HEK293 (cell line): ENCODE results near the gene SYPL2.

ENCODE experiments used
- CTCF ChIA-PET: fragments of 350-600 bp; formaldehyde crosslinking; extraction: SDS; loops from one replicate; lab custom pipeline; 2021; ENCODE audit warnings: antibody characterized with exemption; lab: Yijun Ruan, JAX
- POLR2A ChIA-PET: fragments of 300-600 bp; formaldehyde crosslinking; extraction: SDS; loops from one replicate; lab custom pipeline; 2020; ENCODE audit warnings: antibody characterized with exemption, inconsistent platforms; lab: Yijun Ruan, JAX
- H3K27ac ChIP-seq: fragments of 200-500 bp; sonication (Bioruptor generic); 2 replicates; pipeline ENCODE4 v1.5.1; 2014; ENCODE audit warnings: low read depth, low read length, control low read depth, inconsistent platforms; ENCODE audit errors: extremely low read depth
- H3K36me3 ChIP-seq, 2 experiments: fragments of 200-500 bp in 1 of 2; sonication (Bioruptor generic) in 1 of 2; 1 replicate in 1 of 2; 2 replicates in 1 of 2; pipeline ENCODE4 v1.5.1; 2014 to 2017; ENCODE audit warnings: inconsistent platforms in 2 of 2, low read length in 2 of 2; ENCODE audit not compliant: control insufficient read depth in 2 of 2, insufficient read depth in 1 of 2
- H3K4me1 ChIP-seq: fragments of 200-500 bp; sonication (Bioruptor generic); 2 replicates; pipeline ENCODE4 v1.5.1; 2014; ENCODE audit warnings: mild to moderate bottlenecking, low read length, inconsistent platforms; ENCODE audit not compliant: control insufficient read depth, insufficient read depth
- H3K4me3 ChIP-seq: 2 replicates; pipeline ENCODE4 v1.5.1; 2011; ENCODE audit warnings: low read depth, mild to moderate bottlenecking, control low read depth, low read length, moderate library complexity
- H3K9me3 ChIP-seq: fragments of 200-500 bp; sonication (Bioruptor generic); 2 replicates; pipeline ENCODE4 v1.5.1; 2014; ENCODE audit warnings: low read depth, low read length, inconsistent platforms; ENCODE audit not compliant: control insufficient read depth, insufficient read depth
- AEBP2 ChIP-seq: fragments of 450-650 bp; formaldehyde crosslinking; IDR thresholded peaks from 2 replicates; pipeline ENCODE4 v1.5.1; 2016; ENCODE audit warnings: missing biosample characterization, missing genetic modification characterization, borderline replicate concordance
- FEZF1 ChIP-seq: fragments of 450-650 bp; formaldehyde crosslinking; IDR thresholded peaks from 2 replicates; pipeline ENCODE4 v1.5.1; 2016; ENCODE audit warnings: missing biosample characterization, missing genetic modification characterization
- GLIS2 ChIP-seq: fragments of 450-650 bp; formaldehyde crosslinking; IDR thresholded peaks from 2 replicates; pipeline ENCODE4 v1.5.1; 2016; ENCODE audit warnings: missing biosample characterization, missing genetic modification characterization
- HOXC10 ChIP-seq: sonication (generic); formaldehyde crosslinking; IDR thresholded peaks from 2 replicates; pipeline ENCODE4 v1.8.1; 2023; ENCODE audit warnings: mild to moderate bottlenecking, missing genetic modification reagents
- PRDM1 ChIP-seq: fragments of 450-650 bp; formaldehyde crosslinking; IDR thresholded peaks from 2 replicates; pipeline ENCODE4; 2016; ENCODE audit warnings: missing biosample characterization, missing genetic modification characterization
- REPIN1 ChIP-seq: fragments of 450-650 bp; formaldehyde crosslinking; IDR thresholded peaks from 2 replicates; pipeline ENCODE4 v1.5.1; 2017; ENCODE audit warnings: missing biosample characterization, missing genetic modification characterization, low read depth
- SALL2 ChIP-seq: fragments of 450-650 bp; formaldehyde crosslinking; IDR thresholded peaks from 2 replicates; pipeline ENCODE4 v1.5.0; 2017; ENCODE audit warnings: missing biosample characterization, mild to moderate bottlenecking, missing genetic modification characterization, borderline replicate concordance
- SCRT2 ChIP-seq: fragments of 450-650 bp; formaldehyde crosslinking; IDR thresholded peaks from 2 replicates; pipeline ENCODE4 v1.5.1; 2016; ENCODE audit warnings: missing biosample characterization, missing genetic modification characterization
- ZBTB7A ChIP-seq: fragments of 450-650 bp; formaldehyde crosslinking; IDR thresholded peaks from 2 replicates; pipeline ENCODE4 v1.5.1; 2016; ENCODE audit warnings: low read depth, missing biosample characterization, missing genetic modification characterization
- ZEB2 ChIP-seq: fragments of 450-650 bp; formaldehyde crosslinking; IDR thresholded peaks from 2 replicates; pipeline ENCODE4 v1.5.1; 2016; ENCODE audit warnings: missing biosample characterization, missing genetic modification characterization
- ZFHX2 ChIP-seq: fragments of 450-650 bp; formaldehyde crosslinking; conservative IDR thresholded peaks from 2 replicates; pipeline ENCODE4 v1.5.1; 2016; ENCODE audit warnings: missing biosample characterization, missing genetic modification characterization
- ZNF10 ChIP-seq: fragments of 450-650 bp; formaldehyde crosslinking; IDR thresholded peaks from 2 replicates; pipeline ENCODE4 v1.5.1; 2017; ENCODE audit warnings: missing biosample characterization, missing genetic modification characterization
- ZNF114 ChIP-seq: fragments of 450-650 bp; formaldehyde crosslinking; IDR thresholded peaks from 2 replicates; pipeline ENCODE4 v1.5.0; 2017; ENCODE audit warnings: missing biosample characterization, missing genetic modification characterization
- ZNF138 ChIP-seq: fragments of 450-650 bp; formaldehyde crosslinking; IDR thresholded peaks from 2 replicates; pipeline ENCODE4 v1.5.1; 2016; ENCODE audit warnings: missing biosample characterization, missing genetic modification characterization, borderline replicate concordance
- ZNF148 ChIP-seq: fragments of 450-650 bp; formaldehyde crosslinking; IDR thresholded peaks from 2 replicates; pipeline ENCODE4 v1.5.0; 2017; ENCODE audit warnings: missing biosample characterization, missing genetic modification characterization, borderline replicate concordance
- ZNF155 ChIP-seq: fragments of 450-650 bp; formaldehyde crosslinking; IDR thresholded peaks from 2 replicates; pipeline ENCODE4 v1.5.1; 2016; ENCODE audit warnings: missing biosample characterization, missing genetic modification characterization
- ZNF2 ChIP-seq: fragments of 450-650 bp; formaldehyde crosslinking; IDR thresholded peaks from 2 replicates; pipeline ENCODE4 v1.5.1; 2016; ENCODE audit warnings: missing biosample characterization, missing genetic modification characterization
- ZNF223 ChIP-seq: fragments of 450-650 bp; formaldehyde crosslinking; IDR thresholded peaks from 2 replicates; pipeline ENCODE4 v1.5.1; 2016; ENCODE audit warnings: missing biosample characterization, missing genetic modification characterization
- ZNF558 ChIP-seq: fragments of 450-650 bp; formaldehyde crosslinking; IDR thresholded peaks from 2 replicates; pipeline ENCODE4 v1.5.1; 2016; ENCODE audit warnings: missing biosample characterization, missing genetic modification characterization
- ZNF670 ChIP-seq: fragments of 450-650 bp; formaldehyde crosslinking; IDR thresholded peaks from 2 replicates; pipeline ENCODE4 v1.5.1; 2016; ENCODE audit warnings: missing biosample characterization, missing genetic modification characterization, low read depth
- ZNF704 ChIP-seq: fragments of 450-650 bp; formaldehyde crosslinking; IDR thresholded peaks from 2 replicates; pipeline ENCODE4 v1.5.1; 2016; ENCODE audit warnings: missing biosample characterization, missing genetic modification characterization
- TF ChIP-seq, protein P1 (sequence below): fragments of 450-650 bp; formaldehyde crosslinking; IDR thresholded peaks from 2 replicates; pipeline ENCODE4 v1.5.1; 2016; ENCODE audit warnings: missing biosample characterization, missing genetic modification characterization
- TF ChIP-seq, protein P2 (sequence below): fragments of 450-650 bp; formaldehyde crosslinking; IDR thresholded peaks from 2 replicates; pipeline ENCODE4 v1.5.1; 2016; ENCODE audit warnings: missing biosample characterization, missing genetic modification characterization
- TF ChIP-seq, protein P3 (sequence below): fragments of 450-650 bp; formaldehyde crosslinking; optimal IDR thresholded peaks from 2 replicates; pipeline ENCODE3; 2016; ENCODE audit warnings: missing biosample characterization, mild to moderate bottlenecking, missing genetic modification characterization

SYPL2 gene

GRCh38 chr1:109488201-109488600, 21.9 kb downstream of the SYPL2 start:
- no peak overlapping the region for H3K4me3 ChIP-seq
- peaks cover 0 to 61% of the 10 kb centered on the region in 2 experiments; a peak in 1 of 3 replicates for H3K36me3 ChIP-seq
- TF ChIP-seq ZNF148 (tag by site-specific recombination) = no peak
- 0 out of 2 replicates have a peak, but pooled peaks have one; percentile 13 for TF ChIP-seq SCRT2 (tag by site-specific recombination)
- peak; percentile 23; the same call in 1 of the 2 replicates for TF ChIP-seq FEZF1 (tag by site-specific recombination)
- no peak for TF ChIP-seq ZBTB7A (tag by site-specific recombination)
- no peak for TF ChIP-seq ZNF10 (tag by site-specific recombination)
- TF ChIP-seq, protein P1, sequence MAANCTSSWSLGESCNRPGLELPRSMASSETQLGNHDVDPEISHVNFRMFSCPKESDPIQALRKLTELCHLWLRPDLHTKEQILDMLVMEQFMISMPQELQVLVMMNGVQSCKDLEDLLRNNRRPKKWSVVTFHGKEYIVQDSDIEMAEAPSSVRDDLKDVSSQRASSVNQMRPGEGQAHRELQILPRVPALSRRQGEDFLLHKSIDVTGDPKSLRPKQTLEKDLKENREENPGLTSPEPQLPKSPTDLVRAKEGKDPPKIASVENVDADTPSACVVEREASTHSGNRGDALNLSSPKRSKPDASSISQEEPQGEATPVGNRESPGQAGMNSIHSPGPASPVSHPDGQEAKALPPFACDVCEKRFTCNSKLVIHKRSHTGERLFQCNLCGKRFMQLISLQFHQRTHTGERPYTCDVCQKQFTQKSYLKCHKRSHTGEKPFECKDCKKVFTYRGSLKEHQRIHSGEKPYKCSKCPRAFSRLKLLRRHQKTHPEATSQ (tag by site-specific recombination) = no peak
- no peaks in the 10 kb centered on the region for H3K4me1 ChIP-seq
- no peak overlapping the region for H3K27ac ChIP-seq
- CTCF ChIA-PET = interaction anchor here (0.6 to 36.3 kb wide), 5 partner anchors 11 to 287 kb away, joined by 3 to 1152 read pairs (median 72); partner anchors contain the start of genes AMIGO1 and GPR61
- POLR2A ChIA-PET = interaction anchor here (1.3 kb wide), 1 partner anchor 45 kb away, joined by 4 read pairs; no protein-coding TSS in a partner anchor
- H3K9me3 ChIP-seq = no peaks in the 10 kb centered on the region

- no peak overlapping the region for H3K27ac ChIP-seq
- no peak overlapping the region for H3K4me3 ChIP-seq
- H3K36me3 ChIP-seq = peaks cover 0 to 61% of the 10 kb centered on the region in 2 experiments; a peak in 1 of 3 replicates
- no peaks in the 10 kb centered on the region for H3K4me1 ChIP-seq
- H3K9me3 ChIP-seq = no peaks in the 10 kb centered on the region
- ChIA-PET CTCF (interaction anchor here (0.6 to 36.3 kb wide), 4 partner anchors 11 to 287 kb away, joined by 3 to 1152 read pairs (median 188); partner anchors contain the start of genes AMIGO1 and GPR61), POLR2A (interaction anchor here (1.3 kb wide), 1 partner anchor 44 kb away, joined by 4 read pairs; no protein-coding TSS in a partner anchor)
- TF ChIP-seq ZNF704 (tag by site-specific recombination) = no peak
- TF ChIP-seq PRDM1 (tag by site-specific recombination) = no peak
- TF ChIP-seq SALL2 (tag by site-specific recombination) = no peak
- no peak for TF ChIP-seq ZNF2
- TF ChIP-seq HOXC10 (CRISPR knock-in tag) = no peak
- no peak for TF ChIP-seq ZNF670 (tag by site-specific recombination)
- TF ChIP-seq, protein P2, sequence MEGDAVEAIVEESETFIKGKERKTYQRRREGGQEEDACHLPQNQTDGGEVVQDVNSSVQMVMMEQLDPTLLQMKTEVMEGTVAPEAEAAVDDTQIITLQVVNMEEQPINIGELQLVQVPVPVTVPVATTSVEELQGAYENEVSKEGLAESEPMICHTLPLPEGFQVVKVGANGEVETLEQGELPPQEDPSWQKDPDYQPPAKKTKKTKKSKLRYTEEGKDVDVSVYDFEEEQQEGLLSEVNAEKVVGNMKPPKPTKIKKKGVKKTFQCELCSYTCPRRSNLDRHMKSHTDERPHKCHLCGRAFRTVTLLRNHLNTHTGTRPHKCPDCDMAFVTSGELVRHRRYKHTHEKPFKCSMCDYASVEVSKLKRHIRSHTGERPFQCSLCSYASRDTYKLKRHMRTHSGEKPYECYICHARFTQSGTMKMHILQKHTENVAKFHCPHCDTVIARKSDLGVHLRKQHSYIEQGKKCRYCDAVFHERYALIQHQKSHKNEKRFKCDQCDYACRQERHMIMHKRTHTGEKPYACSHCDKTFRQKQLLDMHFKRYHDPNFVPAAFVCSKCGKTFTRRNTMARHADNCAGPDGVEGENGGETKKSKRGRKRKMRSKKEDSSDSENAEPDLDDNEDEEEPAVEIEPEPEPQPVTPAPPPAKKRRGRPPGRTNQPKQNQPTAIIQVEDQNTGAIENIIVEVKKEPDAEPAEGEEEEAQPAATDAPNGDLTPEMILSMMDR (tag by site-specific recombination) = no peak
- TF ChIP-seq ZFHX2 (tag by site-specific recombination) = no peak
- TF ChIP-seq ZNF138 (tag by site-specific recombination) = no peak
- TF ChIP-seq REPIN1 = no peak
- TF ChIP-seq, protein P3, sequence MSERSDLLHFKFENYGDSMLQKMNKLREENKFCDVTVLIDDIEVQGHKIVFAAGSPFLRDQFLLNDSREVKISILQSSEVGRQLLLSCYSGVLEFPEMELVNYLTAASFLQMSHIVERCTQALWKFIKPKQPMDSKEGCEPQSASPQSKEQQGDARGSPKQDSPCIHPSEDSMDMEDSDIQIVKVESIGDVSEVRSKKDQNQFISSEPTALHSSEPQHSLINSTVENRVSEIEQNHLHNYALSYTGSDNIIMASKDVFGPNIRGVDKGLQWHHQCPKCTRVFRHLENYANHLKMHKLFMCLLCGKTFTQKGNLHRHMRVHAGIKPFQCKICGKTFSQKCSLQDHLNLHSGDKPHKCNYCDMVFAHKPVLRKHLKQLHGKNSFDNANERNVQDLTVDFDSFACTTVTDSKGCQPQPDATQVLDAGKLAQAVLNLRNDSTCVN = no peak
- no peak for TF ChIP-seq GLIS2 (tag by site-specific recombination)
- TF ChIP-seq AEBP2 (tag by site-specific recombination) = no peak
- no peak for TF ChIP-seq ZNF114 (tag by site-specific recombination)
- TF ChIP-seq ZNF558 (tag by site-specific recombination) = no peak
- TF ChIP-seq ZNF223 (tag by site-specific recombination) = no peak
- no peak for TF ChIP-seq ZEB2 (tag by site-specific recombination)
- TF ChIP-seq ZNF155 = no peak
Observed at GRCh38 chr1:109488696-109489095, 22.4 kb downstream of the SYPL2 start.
